GM13976 (cell line): Measurements from ENCODE around the gene ZNF382.

Experiments
- DNase-seq: peaks from one replicate; pipeline ENCODE4 v3.0.0; 2012; ENCODE audit warnings: low spot score
- in situ Hi-C: fragments of 300-500 bp; cut with MboI; formaldehyde crosslinking; loops from one replicate; pipeline ENCODE4 v1.12.0; 2022; ENCODE audit warnings: low sequenced_read_pairs, mixed read lengths, inconsistent platforms; ENCODE audit not compliant: unreplicated experiment
- TF ChIP-seq, protein P1 (sequence below): IDR thresholded peaks from 2 replicates; pipeline ENCODE4 v1.5.1; 2012; ENCODE audit warnings: borderline replicate concordance, mild to moderate bottlenecking; ENCODE audit not compliant: insufficient read depth; ENCODE audit errors: extremely low read depth, missing control alignments, control extremely low read depth

Gene ZNF382

DNA sequence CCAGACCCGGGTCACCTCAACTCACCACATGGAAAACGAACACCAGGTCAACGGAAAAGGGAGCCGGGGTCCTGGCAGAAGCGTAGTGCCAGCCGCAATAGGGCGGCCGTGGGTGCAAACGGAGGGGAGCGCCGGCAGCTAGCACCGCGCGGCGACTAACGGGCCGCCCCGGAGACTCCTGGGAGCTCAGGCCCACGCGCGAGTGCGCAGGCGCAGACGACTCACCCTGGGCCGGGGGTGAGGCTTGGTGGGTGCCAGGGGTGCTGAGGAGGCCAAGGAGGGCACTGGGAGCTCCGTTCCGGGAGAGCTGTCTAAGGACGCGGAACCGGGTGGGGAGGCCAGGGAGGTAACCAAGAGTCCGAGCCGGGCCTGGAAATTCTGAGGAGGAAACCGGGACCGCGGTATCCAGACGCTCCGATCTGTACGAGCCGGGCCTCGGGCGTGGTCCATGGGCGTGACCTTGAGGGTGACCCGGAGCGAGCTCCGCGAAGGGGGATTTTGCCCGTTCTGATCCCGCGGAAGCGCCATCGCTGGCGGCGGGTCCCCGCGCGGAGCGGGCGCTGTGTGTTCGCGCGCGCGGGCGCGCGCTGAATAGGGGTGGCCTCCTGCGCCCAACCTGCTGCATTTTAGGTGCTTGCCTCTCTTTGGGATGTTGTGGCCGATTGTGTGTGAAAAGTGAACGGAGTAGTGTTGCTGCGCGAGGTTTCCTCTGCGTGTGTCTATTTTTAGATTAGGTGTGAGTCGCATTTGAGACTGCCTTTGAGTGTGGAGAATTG lies at the start of gene ZNF382:
Gene ZNF382 (plus strand): TSS at position 213 of the 776 bp plus-strand sequence. CDS start 4,602 bp downstream, outside the sequence.
- TF ChIP-seq, protein P1, sequence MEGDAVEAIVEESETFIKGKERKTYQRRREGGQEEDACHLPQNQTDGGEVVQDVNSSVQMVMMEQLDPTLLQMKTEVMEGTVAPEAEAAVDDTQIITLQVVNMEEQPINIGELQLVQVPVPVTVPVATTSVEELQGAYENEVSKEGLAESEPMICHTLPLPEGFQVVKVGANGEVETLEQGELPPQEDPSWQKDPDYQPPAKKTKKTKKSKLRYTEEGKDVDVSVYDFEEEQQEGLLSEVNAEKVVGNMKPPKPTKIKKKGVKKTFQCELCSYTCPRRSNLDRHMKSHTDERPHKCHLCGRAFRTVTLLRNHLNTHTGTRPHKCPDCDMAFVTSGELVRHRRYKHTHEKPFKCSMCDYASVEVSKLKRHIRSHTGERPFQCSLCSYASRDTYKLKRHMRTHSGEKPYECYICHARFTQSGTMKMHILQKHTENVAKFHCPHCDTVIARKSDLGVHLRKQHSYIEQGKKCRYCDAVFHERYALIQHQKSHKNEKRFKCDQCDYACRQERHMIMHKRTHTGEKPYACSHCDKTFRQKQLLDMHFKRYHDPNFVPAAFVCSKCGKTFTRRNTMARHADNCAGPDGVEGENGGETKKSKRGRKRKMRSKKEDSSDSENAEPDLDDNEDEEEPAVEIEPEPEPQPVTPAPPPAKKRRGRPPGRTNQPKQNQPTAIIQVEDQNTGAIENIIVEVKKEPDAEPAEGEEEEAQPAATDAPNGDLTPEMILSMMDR = no peak
- in situ Hi-C loops = no loop called here
- DNase-seq = peak; percentile 93

DNA sequence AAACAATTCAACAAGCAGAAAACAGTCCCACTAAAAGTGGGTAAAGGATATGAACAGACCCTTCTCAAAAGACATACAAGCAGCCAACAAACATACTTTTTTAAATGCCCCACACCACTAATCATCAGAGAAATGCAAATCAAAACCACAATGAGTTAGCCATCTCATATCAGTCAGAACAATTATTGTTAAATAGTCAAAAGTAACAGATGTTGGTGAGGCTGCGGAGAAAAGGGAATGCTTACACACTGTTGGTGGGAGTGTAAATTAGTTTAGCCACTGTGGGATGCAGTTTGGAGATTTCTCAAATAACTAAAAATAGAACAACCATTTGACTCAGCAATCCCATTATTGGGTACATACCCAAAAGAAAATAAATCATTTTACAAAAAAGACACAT lies 40.7 kb upstream of the ZNF382 start:
- TF ChIP-seq, protein P1 = no peak
- no peak for DNase-seq
- in situ Hi-C loops = no loop called here

DNA sequence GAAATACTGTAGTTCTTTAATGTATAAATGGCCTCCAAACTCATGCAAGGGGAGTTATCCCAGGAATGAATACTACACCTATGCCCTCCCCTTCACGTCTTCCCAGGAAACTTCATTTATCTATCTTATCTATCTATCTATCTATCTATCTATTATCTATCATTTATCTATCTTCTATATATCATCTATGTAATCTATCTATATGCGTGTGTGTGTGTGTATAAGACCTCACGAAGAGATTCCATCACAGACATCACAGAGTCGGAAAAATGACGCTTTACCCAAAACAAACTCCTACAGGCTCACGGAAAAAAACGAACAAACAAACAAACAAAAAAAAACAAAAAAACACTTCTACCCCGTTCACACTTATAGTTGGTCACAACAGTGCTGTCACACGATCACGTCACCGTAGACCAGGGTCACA lies 32.5 kb upstream of the ZNF382 start:
- DNase-seq = no peak
- TF ChIP-seq, protein P1 = no peak
- in situ Hi-C loops = no loop called here

DNA sequence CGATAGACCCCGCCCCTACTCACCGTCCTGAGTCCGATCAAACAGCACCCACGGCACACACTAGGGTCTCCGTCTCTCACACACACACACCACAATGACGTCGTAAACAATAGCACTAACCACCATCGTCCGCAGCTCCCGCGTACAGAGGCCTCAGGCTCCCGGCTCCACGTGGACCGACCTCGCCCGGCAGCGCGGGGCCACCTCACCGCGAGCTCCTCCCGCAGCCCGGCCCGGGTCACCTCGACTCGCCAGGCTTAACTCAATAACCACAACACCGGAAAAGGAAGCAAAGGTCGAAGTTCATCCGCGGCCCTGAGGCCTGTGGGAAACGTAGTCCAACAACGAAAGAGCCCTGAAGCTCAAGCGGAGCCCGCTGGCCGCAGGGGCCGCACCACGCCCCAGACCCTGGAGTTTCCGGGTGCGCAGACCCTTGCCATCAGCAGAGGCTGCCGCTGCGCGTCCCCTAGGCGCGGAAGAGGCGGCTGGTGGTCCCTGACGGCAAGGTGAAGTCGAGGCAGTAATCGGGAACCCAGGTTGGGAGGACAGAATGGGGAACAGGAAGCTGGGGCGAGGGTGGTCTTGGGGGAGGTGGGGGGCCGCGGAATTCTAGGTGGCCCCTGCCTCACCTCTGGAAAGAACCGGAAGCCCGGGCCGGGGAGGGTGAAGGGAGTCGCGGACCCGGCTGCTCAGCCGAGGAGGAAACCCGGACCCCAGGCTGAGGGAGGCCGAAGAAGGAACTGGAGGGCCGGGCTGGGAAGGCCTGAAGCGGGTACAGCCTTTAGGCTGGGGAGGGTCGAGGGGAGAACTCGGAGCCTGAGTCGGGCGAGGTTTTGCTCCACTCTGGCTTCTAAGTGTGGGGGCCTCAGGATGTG lies 31.9 kb upstream of the ZNF382 start, which contains the start of gene ZNF529:
Gene ZNF529 (minus strand): TSS at position 273 of the 875 bp plus-strand sequence. CDS start 946 bp downstream, outside the sequence.
- DNase-seq = peak; percentile 94
- in situ Hi-C loops = no loop called here
- TF ChIP-seq, protein P1 = no peak

DNA sequence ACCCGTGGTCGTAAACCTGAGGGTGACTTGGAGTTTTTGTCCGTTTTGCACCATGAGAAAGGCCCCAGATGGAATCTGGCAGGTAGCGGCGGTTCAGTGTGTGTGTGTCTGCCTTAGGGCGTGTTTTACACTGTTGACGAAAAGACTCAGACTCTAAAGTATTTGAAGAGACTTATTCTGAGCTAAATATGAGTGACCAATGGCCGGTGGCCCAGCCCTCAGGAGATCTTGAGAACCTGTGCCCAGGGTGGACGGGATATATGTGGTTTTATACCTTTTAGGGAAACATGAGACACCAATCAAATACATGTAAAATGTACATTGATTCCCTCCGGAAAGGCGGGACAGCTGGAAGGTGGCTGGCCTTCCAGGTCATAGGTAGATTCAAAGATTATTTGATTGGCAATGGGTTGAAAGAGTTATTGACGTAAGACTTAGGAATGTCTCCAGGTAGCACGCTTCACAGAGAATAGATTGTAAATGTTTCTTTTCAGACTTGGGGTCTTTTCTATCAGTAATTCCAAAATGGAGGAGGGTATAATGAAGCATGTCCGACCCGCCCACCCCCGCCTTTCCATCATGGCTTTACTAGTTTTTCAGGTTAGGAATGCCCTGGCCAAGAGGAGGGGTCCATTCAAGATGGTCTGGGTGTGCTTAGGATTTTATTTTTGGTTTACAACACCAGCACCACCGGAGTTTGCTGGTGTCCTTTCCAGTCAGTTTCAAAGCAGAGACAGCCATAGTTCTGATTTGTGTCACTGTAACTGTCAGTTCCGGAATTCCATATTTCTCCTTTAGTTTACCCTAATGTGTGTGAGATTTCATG lies 31.0 kb upstream of the ZNF382 start:
- TF ChIP-seq, protein P1 = no peak
- in situ Hi-C loops = no loop called here
- DNase-seq = no peak

DNA sequence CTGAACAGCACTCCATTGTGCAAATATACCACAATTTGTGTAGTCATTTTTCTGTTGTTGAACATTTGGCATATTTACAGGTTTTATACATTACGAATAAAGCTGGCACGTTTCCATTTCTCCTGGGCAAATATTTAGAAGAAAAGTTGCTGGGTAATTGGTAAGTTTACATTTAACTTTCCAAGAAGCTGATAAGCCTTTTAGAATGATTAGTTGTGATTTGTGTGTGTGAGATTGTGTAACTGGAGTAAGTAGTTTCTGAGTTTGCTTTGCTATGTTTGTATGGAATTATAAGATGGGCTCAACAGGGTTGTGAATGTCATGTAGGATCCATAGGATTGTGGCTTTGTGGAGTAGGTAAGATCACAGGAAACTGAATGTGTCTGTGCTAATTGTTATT lies 30.4 kb upstream of the ZNF382 start:
- in situ Hi-C loops = no loop called here
- TF ChIP-seq, protein P1 = no peak
- DNase-seq = no peak
